Left renal pelvis (tissue), 4 donors: ENCODE data around the gene TNRC18. TPM values are rescaled to one million over a fixed set of nuclear protein-coding genes. Genes with fewer than 3 reads are reported as not detected.
"Not testable (repeated sequence)": the region's sequence is repeated elsewhere in the genome, so short reads cannot be mapped to it uniquely, and the experiment has no call there.

Experiments used
- DNase-seq, 4 donors: peaks; one replicate each; pipeline ENCODE4 v3.0.0-alpha.2; 2013; ENCODE audit warnings: low read depth in 4 of 4, low spot score in 3 of 4
- polyA plus RNA-seq, 4 donors: library from polyadenylated mRNA; unstranded; fragments of 120-200 nt; gene quantifications; one replicate each; pipeline ENCODE4 v1.2.1, GENCODE V29; 2013; ENCODE audit not compliant: insufficient read length in 4 of 4

TNRC18 gene
- polyA plus RNA-seq, 4 donors = 80.0 to 142 (median 103) TPM

DNA sequence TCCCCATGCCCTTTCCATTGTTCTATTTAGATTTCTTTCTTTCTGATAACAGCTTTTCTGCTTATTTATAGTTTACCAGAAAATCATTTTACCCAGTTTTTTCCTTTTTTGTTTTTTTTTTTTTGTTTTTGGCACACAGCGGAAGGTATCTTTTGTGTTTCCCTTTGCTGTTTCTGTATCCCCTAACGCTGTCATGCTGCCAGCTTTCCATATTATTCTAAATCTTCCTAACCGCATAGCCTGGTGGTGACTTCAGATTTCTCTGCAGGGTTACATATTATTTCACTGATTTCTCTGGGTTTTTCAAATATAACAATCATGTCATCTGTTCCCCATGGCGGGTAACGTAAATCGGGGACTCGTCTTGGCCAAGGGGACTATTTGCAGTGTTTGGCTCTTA is 144.9 kb downstream of the TNRC18 start:
- no peak for DNase-seq

DNA sequence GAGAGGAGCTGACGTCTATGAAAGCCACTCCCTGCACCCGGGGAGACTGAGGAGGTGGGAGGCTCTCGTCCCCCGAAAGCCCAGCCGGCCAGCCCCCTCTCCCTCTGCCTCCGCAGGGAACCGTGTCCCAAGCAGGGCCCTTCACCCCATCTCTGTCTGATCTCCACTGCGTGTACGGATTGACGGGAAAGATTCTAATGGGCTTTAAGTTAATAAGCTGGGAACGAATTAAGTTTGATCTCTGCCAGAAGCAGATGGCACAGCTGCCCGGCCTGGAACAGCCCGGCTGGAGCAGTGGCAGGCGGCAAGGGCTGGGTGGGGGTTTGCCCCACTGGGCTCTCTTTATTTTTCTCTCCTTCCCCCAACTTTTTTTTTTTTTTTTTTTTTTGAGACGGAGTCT is 147.0 kb downstream of the TNRC18 start:
- DNase-seq = no peak

DNA sequence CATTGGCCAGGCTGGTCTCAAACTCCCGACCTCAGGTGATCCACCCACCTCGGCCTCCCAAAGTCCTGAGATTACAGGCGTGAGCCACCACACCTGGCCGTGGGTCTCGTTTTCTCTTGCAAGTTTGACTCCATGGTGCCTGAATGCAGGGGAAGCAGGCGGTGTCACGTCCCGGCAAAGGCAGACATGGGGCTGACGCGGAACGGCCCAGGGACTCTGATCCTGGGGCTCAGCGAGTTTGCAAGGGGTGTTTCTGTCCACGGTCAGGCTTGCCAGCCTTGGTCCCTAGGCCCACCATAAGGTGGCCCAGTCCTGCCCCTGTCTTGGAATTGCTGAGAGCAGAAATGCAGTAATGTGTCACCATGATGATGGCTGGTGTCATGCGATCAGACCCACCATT is 147.5 kb downstream of the TNRC18 start:
- DNase-seq = not testable (repeated sequence)

DNA sequence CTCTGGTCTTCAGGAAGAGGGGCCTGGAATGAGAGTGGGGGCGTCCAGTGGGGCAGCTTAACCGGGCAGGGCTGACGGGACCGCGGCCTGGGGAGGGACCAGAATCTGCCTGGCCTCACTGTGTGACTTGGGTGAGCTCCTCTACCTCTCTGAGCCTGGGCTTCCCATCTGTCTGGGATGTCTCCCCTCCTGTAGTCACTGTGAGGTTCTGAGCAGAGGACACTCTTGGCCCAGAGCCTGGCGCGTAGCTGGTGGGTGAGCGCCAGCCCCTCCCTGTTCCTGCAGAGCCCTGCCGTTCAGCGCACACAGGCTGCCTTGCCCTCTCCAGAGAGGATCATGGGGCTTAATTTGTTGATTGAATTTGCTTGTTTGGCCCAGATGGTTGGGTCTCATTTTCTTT is 148.1 kb downstream of the TNRC18 start:
- not testable (repeated sequence) for DNase-seq

DNA sequence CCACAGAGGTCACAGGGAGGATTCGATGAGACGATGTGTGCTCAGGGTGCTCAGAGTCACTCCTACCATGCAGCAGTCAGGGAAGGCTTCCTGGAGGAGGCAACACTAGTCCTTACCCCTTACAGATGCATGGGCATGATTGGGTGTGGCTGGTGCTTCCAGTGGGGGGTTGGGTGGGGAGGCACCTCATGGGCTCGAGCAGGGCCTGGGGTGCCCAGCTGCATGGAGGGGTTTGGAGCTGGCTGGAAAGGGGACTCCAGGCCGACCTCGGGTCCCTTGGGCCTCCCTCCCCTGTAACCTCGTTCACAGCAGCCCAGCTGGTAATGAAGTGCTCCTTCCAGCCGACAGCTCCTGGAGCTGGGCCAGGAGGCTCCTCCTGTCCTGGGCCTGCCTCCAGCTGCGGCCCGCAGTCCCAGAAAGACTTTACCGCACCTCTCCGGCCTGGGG is 148.6 kb downstream of the TNRC18 start:
- DNase-seq = not testable (repeated sequence)

DNA sequence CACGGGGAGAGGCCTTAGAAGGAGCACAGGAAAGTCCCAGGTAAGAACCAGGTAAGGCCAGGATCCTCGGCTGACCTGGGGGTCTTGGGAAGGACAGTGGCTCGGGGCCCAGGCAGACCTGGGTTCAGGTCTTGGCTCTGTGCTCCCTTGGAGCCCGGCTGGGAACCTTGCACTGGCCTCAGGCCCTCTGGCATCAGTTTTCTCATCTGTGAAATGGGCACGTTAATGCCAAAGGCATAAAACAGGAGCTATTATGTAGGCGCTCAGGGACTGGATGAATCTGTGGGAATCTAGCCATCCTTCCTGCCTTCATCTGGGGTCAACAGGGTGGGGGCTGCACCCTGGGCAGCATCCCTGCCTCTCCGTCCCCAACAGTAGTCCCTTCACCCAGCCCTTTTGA is 149.2 kb downstream of the TNRC18 start:
- no peak for DNase-seq

DNA sequence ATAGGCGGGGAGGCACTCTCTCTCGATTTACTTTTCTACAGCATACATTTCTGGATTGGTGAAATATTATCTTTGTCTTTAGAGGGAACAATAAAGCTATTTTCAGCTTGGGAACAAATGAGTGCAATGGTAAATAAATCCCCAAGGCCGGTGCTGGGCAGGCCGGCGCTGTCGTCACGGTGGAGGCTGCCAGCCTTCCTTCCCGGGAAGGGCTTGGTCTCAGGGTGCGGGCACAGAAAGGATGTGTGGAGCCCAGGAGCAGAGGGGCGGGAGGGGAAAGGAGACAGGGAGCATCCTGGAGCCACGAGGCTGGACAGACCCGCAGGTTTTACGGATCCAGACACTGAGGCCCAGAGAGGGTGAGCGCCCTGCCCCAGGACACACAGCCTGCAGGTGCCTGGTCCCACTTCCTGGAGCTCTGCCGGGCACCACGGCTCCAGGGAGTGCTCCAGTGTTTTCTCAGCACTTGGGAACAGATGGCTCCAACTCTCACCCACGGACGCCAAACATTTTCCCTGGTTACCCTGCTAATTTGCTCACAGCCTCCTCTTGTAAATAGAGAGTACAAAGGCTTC is 149.7 kb downstream of the TNRC18 start:
- DNase-seq = not testable (repeated sequence)

DNA sequence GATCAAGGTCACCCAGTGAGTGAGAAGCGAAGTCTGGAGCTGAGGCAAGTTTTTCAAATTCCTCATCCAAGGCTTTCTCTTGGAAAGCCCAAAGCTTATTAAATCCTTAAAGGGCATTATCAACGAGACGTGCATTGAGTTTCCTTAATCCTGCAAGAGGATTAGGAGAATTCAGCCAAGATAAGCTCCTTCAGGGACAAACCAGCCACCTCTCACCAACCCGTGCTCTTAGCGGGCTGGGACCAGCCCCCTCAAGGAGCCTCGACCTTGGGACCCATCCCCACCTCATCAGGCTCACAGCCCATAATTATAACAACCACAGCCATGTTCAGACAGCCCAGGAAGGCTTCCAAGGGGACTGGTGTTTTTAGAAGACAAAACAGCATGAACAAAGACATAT is 152.8 kb downstream of the TNRC18 start:
- DNase-seq = no peak

DNA sequence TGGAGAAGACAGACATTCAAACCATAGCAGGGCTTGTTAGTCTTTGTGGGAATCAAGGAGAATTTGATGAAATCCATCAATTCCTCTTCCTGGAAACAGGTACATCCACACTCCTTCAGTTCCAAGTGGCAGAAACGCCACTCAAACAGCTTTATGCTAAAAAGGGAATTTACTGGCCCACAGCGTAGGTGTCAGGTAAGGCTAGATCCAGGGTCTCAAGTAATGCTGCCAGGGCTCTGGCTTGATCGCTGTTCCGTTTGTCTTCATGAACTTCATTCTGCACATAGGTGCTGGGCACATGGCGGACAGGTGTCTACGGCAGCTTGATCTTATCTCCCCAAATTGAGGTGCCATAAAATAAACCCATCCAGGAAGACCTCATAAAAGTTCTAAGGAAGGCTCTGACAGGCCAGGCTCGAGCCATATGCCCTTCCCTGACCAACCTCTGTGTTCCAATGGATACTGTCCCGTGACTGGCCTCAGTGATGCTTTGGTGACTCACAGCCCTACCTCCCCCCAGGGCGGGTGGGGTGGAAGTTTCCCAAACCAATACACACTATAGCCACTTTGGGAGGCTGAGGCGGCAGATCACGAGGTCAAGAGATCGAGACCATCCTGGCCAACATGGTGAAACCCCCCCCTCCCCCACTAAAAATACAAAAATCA is 153.5 kb downstream of the TNRC18 start:
- not testable (repeated sequence) for DNase-seq

DNA sequence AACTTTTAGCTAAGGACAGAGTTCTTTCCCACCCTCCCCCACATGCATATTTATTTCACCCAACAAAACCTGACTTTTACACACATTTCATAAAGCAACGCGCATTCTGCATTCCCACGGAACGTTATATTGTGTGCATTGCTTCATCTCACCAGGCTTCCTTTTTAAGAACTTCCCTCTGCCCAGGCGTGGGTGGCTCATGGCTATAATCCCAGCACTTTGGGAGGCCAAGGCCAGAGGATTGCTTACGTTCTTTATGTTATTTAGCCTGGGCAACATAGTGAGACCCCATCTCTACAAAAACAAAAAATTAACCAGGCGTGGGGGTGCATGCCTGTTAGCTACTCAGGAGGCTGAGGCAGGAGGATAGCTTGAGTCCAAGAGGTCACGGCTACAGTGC is 155.8 kb downstream of the TNRC18 start:
- DNase-seq = not testable (repeated sequence)

DNA sequence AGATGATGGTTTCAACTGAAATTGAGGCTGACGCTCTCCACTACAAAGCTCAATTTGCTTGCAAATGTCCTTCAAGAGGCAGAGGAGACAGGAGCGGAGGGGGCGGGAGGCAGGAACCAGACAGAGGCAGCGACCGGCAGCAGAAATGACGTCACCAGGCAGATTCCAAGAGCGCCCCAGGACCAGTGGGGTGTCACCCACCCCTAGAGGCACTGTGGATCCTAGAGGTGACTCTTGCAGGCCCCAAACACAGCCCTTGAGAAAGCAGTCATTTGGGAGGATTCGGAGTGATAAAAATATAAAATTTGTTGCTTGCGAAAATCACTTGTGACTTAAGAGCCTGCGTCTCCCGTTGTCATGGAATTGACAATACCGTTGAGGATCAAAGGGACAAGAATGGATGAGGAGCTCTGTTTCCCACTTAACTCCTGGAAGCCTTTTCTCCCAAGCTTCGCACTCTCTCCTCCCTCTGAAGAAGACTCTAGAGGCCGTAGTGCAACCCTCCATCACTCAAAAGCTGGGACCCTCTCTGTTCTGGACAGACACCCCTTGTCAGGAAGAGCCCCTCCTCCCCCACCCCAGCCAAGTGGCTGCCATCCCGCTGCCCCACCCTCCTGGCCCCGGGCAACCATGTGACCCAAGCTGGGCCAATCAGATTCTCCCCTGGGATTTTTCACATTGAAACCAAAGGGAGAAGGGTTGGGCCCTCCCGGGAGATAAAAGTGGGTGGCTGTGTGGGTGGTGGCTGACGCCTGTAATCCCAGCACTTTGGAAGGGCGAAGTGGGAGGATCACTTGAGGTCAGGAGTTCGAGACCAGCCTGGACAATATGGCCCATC is 157.2 kb downstream of the TNRC18 start:
- no peak for DNase-seq

DNA sequence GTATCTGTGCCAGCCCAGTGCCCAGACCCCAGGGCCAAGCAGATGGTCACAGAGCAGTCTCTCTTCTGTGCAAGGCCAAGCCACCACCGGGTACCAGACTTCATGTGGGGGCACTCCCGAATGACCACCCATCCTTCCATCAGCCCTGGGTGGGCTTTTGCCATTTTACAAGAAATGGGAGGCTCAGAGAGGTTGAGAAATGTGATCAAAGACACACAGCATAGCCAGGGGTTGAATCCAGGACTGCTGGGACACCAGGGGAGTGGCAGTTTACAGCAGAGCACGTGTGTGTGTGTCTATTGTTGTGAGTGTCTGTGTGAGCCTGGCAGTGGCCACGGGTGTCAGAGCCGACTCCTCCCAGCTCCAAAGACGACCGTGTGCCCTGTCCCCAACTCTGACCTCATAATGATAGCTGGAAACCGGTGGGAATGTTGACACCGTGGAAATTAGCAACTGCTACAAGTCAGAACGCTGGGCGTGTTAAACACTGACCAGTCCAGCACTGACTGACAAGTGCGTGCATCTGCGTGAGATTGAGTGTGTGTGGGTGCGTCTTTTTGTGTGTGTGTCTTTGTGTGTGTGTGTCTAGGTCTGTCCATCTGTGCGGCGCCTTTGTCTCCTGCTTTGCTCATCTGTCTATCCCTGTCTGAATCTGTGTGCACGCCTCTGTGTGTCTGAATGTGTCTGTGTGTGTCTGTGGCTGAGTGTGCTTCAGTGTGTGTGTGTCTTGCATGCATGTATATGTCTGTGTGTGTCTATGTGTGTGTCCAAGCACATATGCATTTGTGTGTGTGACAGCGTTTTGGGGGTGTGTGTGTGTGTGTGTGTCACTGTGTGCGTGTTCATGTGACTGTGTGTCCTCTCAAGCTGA is 158.1 kb downstream of the TNRC18 start:
- DNase-seq = no peak

DNA sequence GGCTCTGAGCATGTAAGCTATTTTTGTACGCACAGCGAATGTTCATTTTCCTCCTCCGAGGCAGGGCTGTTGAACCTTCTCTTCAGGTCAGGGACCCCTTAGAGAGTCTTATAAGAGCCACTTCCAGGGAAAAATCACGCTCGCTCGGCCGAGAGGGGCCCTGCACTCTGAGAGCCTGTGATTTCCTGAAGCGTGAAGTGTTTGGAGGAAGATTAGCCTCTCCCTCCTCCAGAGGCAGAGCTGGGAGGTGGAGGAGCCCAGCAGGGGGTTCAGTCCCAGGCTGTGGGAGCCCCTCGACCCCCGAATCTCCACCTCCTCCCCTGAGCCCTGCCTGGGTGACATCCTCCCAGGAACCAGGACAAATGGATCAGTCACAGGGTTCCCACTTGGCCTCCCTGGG is 160.6 kb downstream of the TNRC18 start:
- DNase-seq = not testable (repeated sequence)

DNA sequence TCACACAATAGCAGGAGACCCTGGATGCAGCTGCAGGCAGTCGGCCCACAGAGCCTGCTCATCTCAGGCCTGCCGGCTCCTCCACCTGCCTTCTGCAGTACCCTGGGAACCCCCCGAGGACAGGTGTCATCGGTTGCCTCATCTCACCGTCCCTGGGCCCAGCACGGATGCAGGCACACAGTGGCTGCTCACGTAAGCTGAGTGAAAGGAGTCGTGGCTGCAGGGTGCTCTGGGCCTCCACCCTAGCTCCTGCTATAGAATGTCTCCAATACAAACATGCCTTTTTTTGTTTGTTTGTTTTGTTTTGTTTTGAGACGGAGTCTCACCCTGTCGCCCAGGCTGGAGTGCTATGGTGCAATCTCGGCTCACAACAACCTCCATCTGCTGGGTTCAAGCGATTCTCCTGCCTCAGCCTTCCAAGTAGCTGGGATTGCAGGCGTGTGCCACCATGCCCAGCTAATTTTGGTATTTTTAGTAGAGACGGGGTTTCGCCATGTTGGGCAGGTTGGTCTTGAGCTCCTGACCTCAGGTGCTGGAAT is 163.0 kb downstream of the TNRC18 start:
- DNase-seq = not testable (repeated sequence)

Other genes with a start within 250 kb of the TNRC18 start
- 10 to 100 TPM; 56.2 to 72.7 (median 67.6) TPM for gene WIPI2, start 233.6 kb downstream of the TNRC18 start, polyA plus RNA-seq
- gene SLC29A4, start 140.9 kb downstream of the TNRC18 start, polyA plus RNA-seq = 10 to 100 TPM in 3 of 4 donors, 1 to 10 TPM in 1; 9.5 to 26.7 (median 24.6) TPM
- 1 to 10 TPM; 3.5 to 4.7 (median 3.7) TPM for gene FBXL18, start 90.0 kb upstream of the TNRC18 start, polyA plus RNA-seq
- 1,000 to 10,000 TPM; 3,501 to 4,017 (median 3,882) TPM for gene ACTB, start 106.8 kb upstream of the TNRC18 start, polyA plus RNA-seq
- 100 to 1,000 TPM in 2 of 4 donors, 10 to 100 TPM in 2; 76.4 to 124 (median 91.3) TPM for gene FSCN1, start 169.0 kb upstream of the TNRC18 start, polyA plus RNA-seq